ENCODE measurements around the gene CROCC. TPM values are rescaled to one million over a fixed set of nuclear protein-coding genes. Genes with fewer than 3 reads are reported as not detected.

Gene CROCC
- polyA plus RNA-seq, 1 of the 3 experiments (the other 2 are of a cell fraction): 39.1 TPM

GRCh38 chr1:16993521-16994038 lies 71.8 kb downstream of the CROCC start (continued):
- TF ChIP-seq TAF1 (IDR thresholded peaks at IDR 0.05; ENCODE audit: borderline replicate concordance, low read depth, low read length): no peak

DNA sequence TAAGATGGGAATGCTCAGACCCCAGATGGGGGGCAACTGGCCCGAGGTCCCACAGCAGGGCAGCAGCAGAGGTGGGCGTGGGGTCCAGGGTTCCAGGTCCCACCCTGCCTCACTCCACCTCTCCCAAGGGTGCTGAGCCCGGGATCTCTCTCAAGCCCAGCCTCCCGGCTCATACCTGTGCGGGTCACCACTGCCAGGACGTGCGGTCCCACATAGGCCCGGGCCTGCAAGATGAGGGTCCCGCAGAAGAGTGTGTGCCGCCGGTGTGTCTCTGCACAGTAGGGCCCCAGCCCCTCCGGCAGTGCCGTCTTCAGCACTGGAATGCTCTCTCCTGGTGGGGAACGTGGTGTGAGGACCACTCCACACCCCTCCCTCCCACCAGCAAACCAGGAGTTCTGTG lies 75.1 kb downstream of the CROCC start:
- Histone ChIP-seq H3K4me1 (ENCODE audit: control insufficient read depth in 1 of 2, insufficient read depth in 2 of 2, low read depth in 1 of 2, low read length in 1 of 2) (no peaks in the 10 kb centered on the region), H3K27me3 (ENCODE audit: insufficient read depth) (no peaks in the 10 kb centered on the region), H3K36me3 (replicated peaks in 1 of 2; ENCODE audit: control insufficient read depth in 1 of 2, insufficient read depth in 2 of 2, low read length in 1 of 2) (peaks cover 0 to 8% of the 10 kb centered on the region in 2 experiments), H3K9me3 (no peaks in the 10 kb centered on the region), H3K4me3 (ENCODE audit: low read depth in 2 of 2, low read length in 1 of 2) (no peak overlapping the region), H3K9ac (no peak overlapping the region), H4K20me1 (ENCODE audit: insufficient read depth) (no peaks in the 10 kb centered on the region), H2AFZ (ENCODE audit: low read depth) (no peak overlapping the region), H3F3A (replicated peaks; ENCODE audit: insufficient read depth) (peaks cover 6% of the 10 kb centered on the region), H3K79me2 (ENCODE audit: insufficient read depth) (no peaks in the 10 kb centered on the region), H3K4me2 (no peak overlapping the region), H3K9me2 (no peaks in the 10 kb centered on the region), H3K27ac (ENCODE audit: low read depth in 2 of 2, low read length in 1 of 2) (no peak overlapping the region)
- ChIA-PET CTCF (interaction anchor here (1.0 kb wide), 1 partner anchor 49 kb away, joined by 3 read pairs; no protein-coding TSS in a partner anchor), POLR2A (no interaction called here)
- DNase-seq: peak; percentile 12
- TF ChIP-seq FOXM1 (IDR thresholded peaks at IDR 0.05; ENCODE audit: low read depth) (no peak), POLR2AphosphoS5 (IDR thresholded peaks at IDR 0.05; ENCODE audit: low read depth, low read length) (no peak)
- 93% methylated on average over 8 of the region's 14 CpGs for WGBS (ENCODE audit: low lambda C conversion rate)

GRCh38 chr1:16998589-16998988 lies 76.9 kb downstream of the CROCC start:
- DNase-seq: peak; percentile 16
- Histone ChIP-seq H3K79me2 (ENCODE audit: insufficient read depth) (no peaks in the 10 kb centered on the region), H3K4me1 (ENCODE audit: control insufficient read depth in 1 of 2, insufficient read depth in 2 of 2, low read depth in 1 of 2, low read length in 1 of 2) (peaks cover 0 to 3% of the 10 kb centered on the region in 2 experiments; a peak in 1 of 4 replicates), H3K9ac (no peak overlapping the region), H3K9me2 (no peaks in the 10 kb centered on the region), H3K4me2 (no peak overlapping the region), H2AFZ (ENCODE audit: low read depth) (no peak overlapping the region), H3K36me3 (replicated peaks in 1 of 2; ENCODE audit: control insufficient read depth in 1 of 2, insufficient read depth in 2 of 2, low read length in 1 of 2) (peaks cover 0 to 19% of the 10 kb centered on the region in 2 experiments), H4K20me1 (ENCODE audit: insufficient read depth) (peaks cover 6% of the 10 kb centered on the region; the same call in 1 of the 2 replicates), H3K4me3 (ENCODE audit: low read depth in 2 of 2, low read length in 1 of 2) (no peak overlapping the region), H3K27me3 (ENCODE audit: insufficient read depth) (no peaks in the 10 kb centered on the region), H3K9me3 (no peaks in the 10 kb centered on the region), H3F3A (replicated peaks; ENCODE audit: insufficient read depth) (peaks cover 11% of the 10 kb centered on the region), H3K27ac (ENCODE audit: low read depth in 2 of 2, low read length in 1 of 2) (no peak overlapping the region)
- ChIA-PET CTCF (no interaction called here), POLR2A (no interaction called here)
- TF ChIP-seq GABPA (IDR thresholded peaks at IDR 0.05; ENCODE audit: low read depth): no peak
- 68% methylated on average over 10 of the region's 10 CpGs for WGBS (ENCODE audit: low lambda C conversion rate)

DNA sequence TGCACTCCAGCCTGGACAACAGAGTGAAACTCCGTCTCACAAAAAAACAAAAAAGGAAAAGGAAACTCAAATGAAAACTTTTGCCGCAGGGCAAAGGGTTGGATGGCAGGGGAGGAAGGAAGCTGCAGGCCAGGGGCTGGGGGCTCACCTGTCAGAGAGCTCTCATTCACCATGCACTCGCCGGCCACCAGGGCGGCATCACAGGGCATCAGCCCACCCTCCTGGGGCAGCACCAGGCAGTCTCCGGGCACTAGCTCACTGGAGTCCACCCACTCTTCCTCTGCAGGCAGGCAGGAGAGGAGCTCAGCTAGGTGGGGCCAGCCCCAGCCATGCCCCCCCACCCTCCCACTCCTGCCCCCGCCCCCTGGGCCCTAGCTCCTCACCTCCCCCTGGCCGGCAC lies 78.1 kb downstream of the CROCC start:
- TF ChIP-seq GATA2 (CRISPR knock-in tag; IDR thresholded peaks at IDR 0.05) (no peak), NFIC (IDR thresholded peaks at IDR 0.05; ENCODE audit: borderline replicate concordance) (no peak), NRF1 (IDR thresholded peaks at IDR 0.05; ENCODE audit: low read depth, low read length) (no peak), PBX3 (IDR thresholded peaks at IDR 0.05) (no peak), ELF1 (IDR thresholded peaks at IDR 0.05) (no peak), FOSL2 (IDR thresholded peaks at IDR 0.05; ENCODE audit: borderline replicate concordance, low read depth) (no peak), MXI1 (IDR thresholded peaks at IDR 0.05; ENCODE audit: low read depth, low read length) (no peak)
- CTCF ChIA-PET: interaction anchor here (0.6 to 1.2 kb wide), 3 partner anchors 14 to 24 kb away, joined by 3 to 5 read pairs (median 3); no protein-coding TSS in a partner anchor

More for the DNA sequence above, 78.1 kb downstream of the CROCC start:
- Histone ChIP-seq H3K4me1 (ENCODE audit: control insufficient read depth in 1 of 2, insufficient read depth in 2 of 2, low read depth in 1 of 2, low read length in 1 of 2) (peaks cover 0 to 4% of the 10 kb centered on the region in 2 experiments; a peak in 1 of 4 replicates), H3K79me2 (ENCODE audit: insufficient read depth) (no peaks in the 10 kb centered on the region), H3K27ac (ENCODE audit: low read depth in 2 of 2, low read length in 1 of 2) (no peak overlapping the region), H3K27me3 (ENCODE audit: insufficient read depth) (no peaks in the 10 kb centered on the region), H3F3A (replicated peaks; ENCODE audit: insufficient read depth) (peaks cover 20% of the 10 kb centered on the region), H3K9me2 (no peaks in the 10 kb centered on the region), H3K9ac (no peak overlapping the region), H3K4me3 (ENCODE audit: low read depth in 2 of 2, low read length in 1 of 2) (no peak overlapping the region), H3K36me3 (replicated peaks in 1 of 2; ENCODE audit: control insufficient read depth in 1 of 2, insufficient read depth in 2 of 2, low read length in 1 of 2) (peaks cover 3 to 21% of the 10 kb centered on the region in 2 experiments), H3K9me3 (no peaks in the 10 kb centered on the region), H2AFZ (ENCODE audit: low read depth) (no peak overlapping the region), H3K4me2 (no peak overlapping the region), H4K20me1 (ENCODE audit: insufficient read depth) (peaks cover 16% of the 10 kb centered on the region)
- POLR2A ChIA-PET: interaction anchor here (0.6 kb wide), 1 partner anchor 15 kb away, joined by 3 read pairs; no protein-coding TSS in a partner anchor
- WGBS (ENCODE audit: low lambda C conversion rate): 94% methylated on average over 8 of the region's 8 CpGs
- DNase-seq: peak; percentile 34
